ENCODE measurements around the gene CLSTN3.

GRCh38 chr12:7176595-7176994 lies 46.4 kb downstream of the CLSTN3 start:
- TF ChIP-seq CREB1 (IDR thresholded peaks at IDR 0.05; ENCODE audit: low read depth) (no peak), EP300 (IDR thresholded peaks at IDR 0.05; ENCODE audit: borderline replicate concordance) (no peak), YY1 (IDR thresholded peaks at IDR 0.05; ENCODE audit: low read depth) (no peak), NFIC (IDR thresholded peaks at IDR 0.05) (no peak), ZBTB7A (IDR thresholded peaks at IDR 0.05; ENCODE audit: low read depth) (no peak), TEAD4 (IDR thresholded peaks at IDR 0.05) (no peak), FOXM1 (IDR thresholded peaks at IDR 0.05; ENCODE audit: borderline replicate concordance, low read depth) (no peak), REST (IDR thresholded peaks at IDR 0.05; ENCODE audit: low read depth) (no peak), USF1 (IDR thresholded peaks at IDR 0.05) (no peak), CEBPB (IDR thresholded peaks at IDR 0.05) (no peak), MAX (IDR thresholded peaks at IDR 0.05) (no peak), EGR1 (IDR thresholded peaks at IDR 0.05) (no peak)
